H9 (cell line): ENCODE data around the gene IGF2BP2. TPM values are rescaled to one million over a fixed set of nuclear protein-coding genes. Genes with fewer than 3 reads are reported as not detected.

Source experiments
- DNase-seq: peaks from one replicate; pipeline ENCODE4 v3.0.0-alpha.2; 2017
- H2AFZ ChIP-seq: one replicate; pipeline ENCODE4 v1.6.1; 2013; ENCODE audit warnings: mild to moderate bottlenecking, low read length, control low read depth, moderate library complexity
- H2AK5ac ChIP-seq: 2 replicates; pipeline ENCODE4 v1.6.1; 2013; ENCODE audit warnings: low read length, control low read depth, mixed read lengths; ENCODE audit not compliant: insufficient read length
- H2BK120ac ChIP-seq: one replicate; pipeline ENCODE4 v1.6.1; 2013; ENCODE audit warnings: low read depth, mild to moderate bottlenecking, low read length, control low read depth, inconsistent platforms; ENCODE audit not compliant: poor library complexity, severe bottlenecking
- H2BK12ac ChIP-seq: 2 replicates; pipeline ENCODE4 v1.6.1; 2013; ENCODE audit warnings: low read length, control low read depth, mixed read lengths, low read depth; ENCODE audit not compliant: insufficient read length
- H2BK15ac ChIP-seq: 2 replicates; pipeline ENCODE4 v1.6.1; 2013; ENCODE audit warnings: low read depth, low read length, control low read depth
- H2BK20ac ChIP-seq: one replicate; pipeline ENCODE4 v1.6.1; 2013; ENCODE audit warnings: low read depth, mild to moderate bottlenecking, low read length, control low read depth, inconsistent platforms; ENCODE audit not compliant: poor library complexity, severe bottlenecking
- H2BK5ac ChIP-seq: 2 replicates; pipeline ENCODE4 v1.6.1; 2013; ENCODE audit warnings: low read length, control low read depth, mixed read lengths; ENCODE audit not compliant: insufficient read length
- H3K14ac ChIP-seq: 2 replicates; pipeline ENCODE4 v1.6.1; 2013; ENCODE audit warnings: low read length, control low read depth; ENCODE audit not compliant: insufficient read depth
- H3K18ac ChIP-seq: 2 replicates; pipeline ENCODE4 v1.6.1; 2013; ENCODE audit warnings: low read depth, mild to moderate bottlenecking, mixed read lengths, low read length, control low read depth; ENCODE audit not compliant: insufficient read length
- H3K23ac ChIP-seq: 2 replicates; pipeline ENCODE4 v1.6.1; 2013; ENCODE audit warnings: low read length, control low read depth, mixed read lengths, low read depth; ENCODE audit not compliant: insufficient read length
- H3K23me2 ChIP-seq: 2 replicates; pipeline ENCODE4 v1.6.1; 2013; ENCODE audit warnings: low read depth, mild to moderate bottlenecking, mixed read lengths, low read length, control low read depth; ENCODE audit not compliant: insufficient read length, poor library complexity, severe bottlenecking
- H3K27ac ChIP-seq: 2 replicates; pipeline ENCODE4 v1.5.1; 2013; ENCODE audit warnings: low read length, control low read depth, mixed read lengths, low read depth; ENCODE audit not compliant: insufficient read length
- H3K27me3 ChIP-seq: 2 replicates; pipeline ENCODE4 v1.6.1; 2013; ENCODE audit warnings: low read length, control low read depth, inconsistent platforms; ENCODE audit not compliant: insufficient read depth
- H3K4ac ChIP-seq: 2 replicates; pipeline ENCODE4 v1.6.1; 2013; ENCODE audit warnings: low read depth, mild to moderate bottlenecking, control low read depth, inconsistent platforms, low read length, moderate library complexity
- H3K4me1 ChIP-seq: 2 replicates; pipeline ENCODE4 v1.6.1; 2013; ENCODE audit warnings: low read length, control low read depth, inconsistent platforms; ENCODE audit not compliant: insufficient read depth
- H3K4me2 ChIP-seq: 2 replicates; pipeline ENCODE4 v1.6.1; 2013; ENCODE audit warnings: low read length, control low read depth, mixed read lengths; ENCODE audit not compliant: insufficient read length, insufficient read depth
- H3K56ac ChIP-seq: 2 replicates; pipeline ENCODE4 v1.6.1; 2013; ENCODE audit warnings: low read depth, mild to moderate bottlenecking, mixed read lengths, low read length, control low read depth; ENCODE audit not compliant: insufficient read length
- H3K79me1 ChIP-seq: 2 replicates; pipeline ENCODE4 v1.6.1; 2013; ENCODE audit warnings: low read depth, mild to moderate bottlenecking, moderate library complexity, low read length, control low read depth, inconsistent platforms; ENCODE audit not compliant: insufficient read depth, poor library complexity, severe bottlenecking
- H3K79me2 ChIP-seq: 2 replicates; pipeline ENCODE4 v1.6.1; 2013; ENCODE audit warnings: low read length, control low read depth, inconsistent platforms; ENCODE audit not compliant: insufficient read depth
- H3K9ac ChIP-seq: 2 replicates; pipeline ENCODE4 v1.6.1; 2013; ENCODE audit warnings: low read length, control low read depth, mixed read lengths; ENCODE audit not compliant: insufficient read length; ENCODE audit errors: extremely low read depth
- H3K9me3 ChIP-seq: one replicate; pipeline ENCODE4 v1.6.1; 2013; ENCODE audit warnings: low read depth, low read length, inconsistent platforms; ENCODE audit not compliant: control insufficient read depth
- H3T11ph ChIP-seq: one replicate; pipeline ENCODE4 v1.6.1; 2013; ENCODE audit warnings: mild to moderate bottlenecking, low read length, control low read depth, inconsistent platforms
- H4K20me1 ChIP-seq: one replicate; pipeline ENCODE4 v1.6.1; 2013; ENCODE audit not compliant: control insufficient read depth, insufficient read length, insufficient read depth
- H4K5ac ChIP-seq: 2 replicates; pipeline ENCODE4 v1.6.1; 2013; ENCODE audit warnings: low read depth, mild to moderate bottlenecking, mixed read lengths, low read length, control low read depth; ENCODE audit not compliant: insufficient read length
- H4K8ac ChIP-seq: replicated peaks from 2 replicates; pipeline ENCODE4 v1.6.1; 2013; ENCODE audit warnings: low read length, control low read depth, mixed read lengths, low read depth; ENCODE audit not compliant: insufficient read length
- H4K91ac ChIP-seq: 2 replicates; pipeline ENCODE4 v1.6.1; 2013; ENCODE audit warnings: low read depth, mild to moderate bottlenecking, moderate library complexity, mixed read lengths, low read length, control low read depth; ENCODE audit not compliant: insufficient read length
- H3K27ac Mint-ChIP-seq, 3 experiments: 2 replicates in 2 of 3; 3 replicates in 1 of 3; pipeline ENCODE4 v1.8.0; 2020 to 2021; ENCODE audit warnings: mixed read lengths in 3 of 3, mild to moderate bottlenecking in 1 of 3, moderate library complexity in 1 of 3
- H3K27me3 Mint-ChIP-seq: 2 replicates; pipeline ENCODE4 v1.8.0; 2021; ENCODE audit warnings: low read depth, mild to moderate bottlenecking, moderate library complexity, mixed read lengths
- H3K36me3 Mint-ChIP-seq, 3 experiments: 2 replicates in 2 of 3; 3 replicates in 1 of 3; pipeline ENCODE4 v1.8.0; 2020 to 2021; ENCODE audit warnings: low read depth in 3 of 3, mixed read lengths in 3 of 3; ENCODE audit not compliant: insufficient read depth in 1 of 3
- H3K4me1 Mint-ChIP-seq, 2 experiments: 2 replicates each; pipeline ENCODE4 v1.8.0; 2020; ENCODE audit warnings: mixed read lengths in 2 of 2
- H3K4me3 Mint-ChIP-seq, 2 experiments: 2 replicates in 1 of 2; 3 replicates in 1 of 2; pipeline ENCODE4 v1.8.0; 2020 to 2021; ENCODE audit warnings: mild to moderate bottlenecking in 2 of 2, mixed read lengths in 2 of 2, moderate library complexity in 1 of 2
- H3K9me3 Mint-ChIP-seq, 2 experiments: 2 replicates in 1 of 2; 3 replicates in 1 of 2; pipeline ENCODE4 v1.8.0; 2020; ENCODE audit warnings: mild to moderate bottlenecking in 2 of 2, mixed read lengths in 2 of 2, moderate library complexity in 1 of 2
- CTCF ChIP-seq: fragments of 200-600 bp; sonication (generic); conservative IDR thresholded peaks from 3 replicates; pipeline ENCODE4 v1.8.0; 2021; ENCODE audit warnings: antibody characterized with exemption, mild to moderate bottlenecking
- WGBS: extraction: QIAGEN DNeasy Blood & Tissue Kit; methylation state at CpG from one replicate; pipeline ENCODE4 v1.1.7; 2013; ENCODE audit warnings: missing lambda C conversion rate, low lambda C conversion rate, mixed read lengths; ENCODE audit not compliant: insufficient read length; ENCODE audit errors: extremely low coverage; 5-methylcytosine and 5-hydroxymethylcytosine counted together
- total RNA-seq: library from RNA; stranded (reverse); gene quantifications from 2 replicates; pipeline ENCODE4 v1.2.1, GENCODE V29; 2021

Gene IGF2BP2
- total RNA-seq, 1 experiment from 2014 or later, result 130 TPM

- no peak overlapping the region for H3K18ac ChIP-seq
- no peak overlapping the region for H3K14ac ChIP-seq
- no peak overlapping the region for H2BK120ac ChIP-seq
- H3K36me3 Mint-ChIP-seq, result no peaks in the 10 kb centered on the region
- no peaks in the 10 kb centered on the region for H3K79me1 ChIP-seq
- no peaks in the 10 kb centered on the region for H3K9me3 Mint-ChIP-seq
- no peak overlapping the region for H2AK5ac ChIP-seq
- no peak overlapping the region for H4K5ac ChIP-seq
- no peaks in the 10 kb centered on the region for H3K27me3 ChIP-seq
- H2AFZ ChIP-seq, result no peak overlapping the region
- H3K27ac Mint-ChIP-seq, result no peak overlapping the region
- no peak overlapping the region for H3K4me3 Mint-ChIP-seq
- no peaks in the 10 kb centered on the region for H3K23me2 ChIP-seq
- no peak for DNase-seq
- no peak overlapping the region for H2BK15ac ChIP-seq
- H4K8ac ChIP-seq, result no peak overlapping the region
- H3T11ph ChIP-seq, result no peak overlapping the region
- peaks cover 5 to 13% of the 10 kb centered on the region in 2 experiments for H3K4me1 Mint-ChIP-seq
- no peak for TF ChIP-seq CTCF
- no peak overlapping the region for H2BK12ac ChIP-seq
- H3K4me2 ChIP-seq, result no peak overlapping the region
- H3K9ac ChIP-seq, result no peak overlapping the region
- H3K23ac ChIP-seq, result no peak overlapping the region
- H2BK20ac ChIP-seq, result no peak overlapping the region
- no peaks in the 10 kb centered on the region for H3K4me1 ChIP-seq
- no peak overlapping the region for H3K4ac ChIP-seq
- H4K91ac ChIP-seq, result no peak overlapping the region
- H3K9me3 ChIP-seq, result no peaks in the 10 kb centered on the region
- no CpG with 5 or more reads among the region's 4 CpGs for WGBS
- H3K27me3 Mint-ChIP-seq, result no peaks in the 10 kb centered on the region
- H3K27ac ChIP-seq, result no peak overlapping the region
- no peak overlapping the region for H2BK5ac ChIP-seq
- H4K20me1 ChIP-seq, result no peaks in the 10 kb centered on the region
- H3K56ac ChIP-seq, result no peak overlapping the region
- no peaks in the 10 kb centered on the region for H3K79me2 ChIP-seq
Observed at GRCh38 chr3:185862920-185863319, 38.1 kb upstream of the IGF2BP2 start.
